Suprapubic skin (tissue), 4 donors: ENCODE data around the gene RING1. TPM values are rescaled to one million over a fixed set of nuclear protein-coding genes. Genes with fewer than 3 reads are reported as not detected.

Experiments used
- DNase-seq, 2 donors: peaks; one replicate each; pipeline ENCODE4 v3.0.0-alpha.2; 2019; ENCODE audit warnings: low spot score in 2 of 2
- H3K27ac ChIP-seq: fragments of 200-600 bp; sonication (generic); one replicate; pipeline ENCODE4 v1.5.1; 2019
- H3K27me3 ChIP-seq: fragments of 200-600 bp; sonication (generic); one replicate; pipeline ENCODE4 v1.5.1; 2019
- H3K36me3 ChIP-seq: fragments of 200-600 bp; sonication (generic); one replicate; pipeline ENCODE4 v1.5.1; 2019
- H3K4me1 ChIP-seq: fragments of 200-600 bp; sonication (generic); one replicate; pipeline ENCODE4 v1.5.1; 2019
- H3K4me3 ChIP-seq: fragments of 200-600 bp; sonication (generic); one replicate; pipeline ENCODE4 v1.5.1; 2019; ENCODE audit warnings: mild to moderate bottlenecking
- H3K9me3 ChIP-seq: fragments of 200-600 bp; sonication (generic); one replicate; pipeline ENCODE4 v1.5.1; 2019
- CTCF ChIP-seq, 2 donors: fragments of 200-600 bp in 1 of 2; fragments of 450-650 bp in 1 of 2; sonication (generic) in 1 of 2; IDR thresholded peaks; one replicate each; pipeline ENCODE4 v1.5.1; 2016 to 2019; ENCODE audit warnings: antibody characterized with exemption in 2 of 2, mild to moderate bottlenecking in 1 of 2, moderate library complexity in 1 of 2
- EP300 ChIP-seq: sonication (generic); formaldehyde crosslinking; IDR thresholded peaks from one replicate; pipeline ENCODE4 v1.6.1; 2017; ENCODE audit warnings: antibody characterized with exemption
- POLR2A ChIP-seq, 2 donors: fragments of 450-650 bp; IDR thresholded peaks; one replicate each; pipeline ENCODE4 v1.6.1; 2017; ENCODE audit warnings: antibody characterized with exemption in 2 of 2, mild to moderate bottlenecking in 2 of 2, moderate library complexity in 2 of 2
- POLR2AphosphoS5 ChIP-seq, 3 donors: sonication (generic); formaldehyde crosslinking; IDR thresholded peaks; one replicate each; pipeline ENCODE4 v1.6.1; 2017; ENCODE audit warnings: antibody characterized with exemption in 3 of 3
- WGBS: methylation state at CpG from one replicate; pipeline ENCODE4 v1.1.5; 2018; 5-methylcytosine and 5-hydroxymethylcytosine counted together
- total RNA-seq, 4 donors: library from RNA; depleted of rRNA; stranded (reverse); fragments of >200 nt; gene quantifications; one replicate each; pipeline ENCODE4 v1.1.0, GENCODE V29; 2016

The RING1 gene
- total RNA-seq, 4 donors from 2014 or later: 11.5 to 18.1 (median 14.9) TPM

GRCh38 chr6:33163540-33163939 lies 44.8 kb upstream of the RING1 start:
- Histone ChIP-seq H3K4me1 (peaks cover 20% of the 10 kb centered on the region), H3K27ac (no peak overlapping the region), H3K9me3 (no peaks in the 10 kb centered on the region), H3K36me3 (no peaks in the 10 kb centered on the region), H3K4me3 (no peak overlapping the region), H3K27me3 (no peaks in the 10 kb centered on the region)
- WGBS: 60% methylated on average over 8 of the region's 10 CpGs
- TF ChIP-seq POLR2AphosphoS5 (IDR thresholded peaks at IDR 0.05) (no peak), EP300 (no peak), CTCF (IDR thresholded peaks at IDR 0.05) (no peak)
- DNase-seq: no peak

DNA sequence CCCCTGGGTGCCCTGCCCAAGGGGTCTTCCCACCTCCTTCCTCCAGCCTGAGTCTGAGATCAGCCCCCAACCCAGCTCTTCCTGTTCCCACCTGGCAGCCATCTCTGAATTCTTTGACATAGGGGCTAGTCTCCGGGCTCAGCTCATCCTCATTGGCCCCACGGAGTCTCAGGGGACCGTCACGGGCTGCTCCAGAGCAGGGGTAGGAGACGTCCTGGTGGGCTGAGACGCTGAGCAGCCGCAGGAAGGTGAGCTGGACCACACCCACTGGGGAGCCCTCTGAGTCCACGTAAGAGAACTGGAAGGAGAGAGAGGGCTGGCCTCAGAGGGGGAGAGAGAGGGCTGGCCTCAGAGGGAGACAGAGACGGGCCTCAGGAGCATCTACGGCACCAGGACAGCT lies 44.1 kb upstream of the RING1 start:
- TF ChIP-seq CTCF (IDR thresholded peaks at IDR 0.05) (no peak), EP300 (no peak), POLR2AphosphoS5 (IDR thresholded peaks at IDR 0.05) (no peak), POLR2A (IDR thresholded peaks at IDR 0.05) (no peak)
- no peaks in the 10 kb centered on the region for H3K36me3 ChIP-seq
- H3K4me1 ChIP-seq: peaks cover 20% of the 10 kb centered on the region
- no peak overlapping the region for H3K27ac ChIP-seq
- no peaks in the 10 kb centered on the region for H3K27me3 ChIP-seq
- H3K9me3 ChIP-seq: no peaks in the 10 kb centered on the region
- H3K4me3 ChIP-seq: no peak overlapping the region
- no peak for DNase-seq
- 51% methylated on average over 9 of the region's 10 CpGs for WGBS

DNA sequence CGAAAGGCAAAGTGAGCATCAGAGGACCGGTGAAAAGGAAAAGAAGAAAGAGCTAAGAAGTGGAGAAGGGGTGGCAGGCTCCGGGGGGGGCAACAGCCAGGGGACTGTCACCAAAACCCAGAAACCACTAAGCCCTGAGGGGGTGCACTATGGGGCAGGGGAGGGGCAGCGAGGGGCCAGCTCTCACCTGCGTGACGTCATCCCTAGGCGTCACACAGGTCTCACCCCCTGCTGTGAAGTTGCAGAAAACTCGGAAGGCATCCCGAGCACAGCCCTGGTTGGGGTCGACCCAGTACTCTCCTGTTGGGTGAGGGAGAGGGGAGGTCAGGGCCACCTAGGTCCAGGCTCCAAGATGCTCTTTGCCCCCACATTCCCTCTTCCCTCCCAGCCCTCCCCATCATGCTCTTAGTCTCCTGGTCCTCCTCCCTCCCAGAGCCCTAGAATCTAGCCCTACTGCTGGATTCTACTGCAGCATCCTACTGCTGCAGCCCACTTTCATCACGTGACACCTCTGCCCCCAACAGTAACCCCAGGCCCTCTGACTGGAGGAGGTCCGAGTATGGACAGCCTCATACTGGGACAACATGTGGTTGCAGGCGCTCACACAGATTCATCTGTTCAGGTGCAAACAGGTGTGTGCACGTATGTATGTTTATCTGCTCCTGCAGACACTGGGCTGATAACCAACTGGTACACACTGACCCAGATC lies 43.5 kb upstream of the RING1 start:
- 53% methylated on average over 11 of the region's 14 CpGs for WGBS
- Histone ChIP-seq H3K27ac (no peak overlapping the region), H3K36me3 (no peaks in the 10 kb centered on the region), H3K9me3 (no peaks in the 10 kb centered on the region), H3K4me1 (peaks cover 20% of the 10 kb centered on the region), H3K27me3 (no peaks in the 10 kb centered on the region), H3K4me3 (no peak overlapping the region)
- no peak for DNase-seq
- no peak for TF ChIP-seq EP300

GRCh38 chr6:33165581-33166258 lies 42.6 kb upstream of the RING1 start:
- 87% methylated on average over 9 of the region's 17 CpGs for WGBS
- Histone ChIP-seq H3K27me3 (no peaks in the 10 kb centered on the region), H3K4me1 (peaks cover 15% of the 10 kb centered on the region), H3K4me3 (no peak overlapping the region), H3K9me3 (no peaks in the 10 kb centered on the region), H3K36me3 (no peaks in the 10 kb centered on the region), H3K27ac (no peak overlapping the region)
- TF ChIP-seq CTCF (IDR thresholded peaks at IDR 0.05) (no peak), EP300 (no peak)
- no peak for DNase-seq

- no peaks in the 10 kb centered on the region for H3K9me3 ChIP-seq
Measured at GRCh38 chr6:33166363-33166762, 41.9 kb upstream of the RING1 start.

More at GRCh38 chr6:33166363-33166762, 41.9 kb upstream of the RING1 start:
- DNase-seq: no peak
- peaks cover 9% of the 10 kb centered on the region for H3K4me1 ChIP-seq
- TF ChIP-seq POLR2AphosphoS5 (IDR thresholded peaks at IDR 0.05) (no peak), POLR2A (IDR thresholded peaks at IDR 0.05) (no peak), CTCF (IDR thresholded peaks at IDR 0.05) (no peak), EP300 (no peak)
- H3K27ac ChIP-seq: no peak overlapping the region
- no peaks in the 10 kb centered on the region for H3K27me3 ChIP-seq
- no peak overlapping the region for H3K4me3 ChIP-seq
- no peaks in the 10 kb centered on the region for H3K36me3 ChIP-seq
- 84% methylated on average over 6 of the region's 6 CpGs for WGBS
